ENCODE results near the gene LRRC61. TPM values are rescaled to one million over a fixed set of nuclear protein-coding genes. Genes with fewer than 3 reads are reported as not detected.

The LRRC61 gene
- total and polyA plus RNA-seq, 2 of the 13 experiments (the other 11 are each of a cell fraction or from before 2014, with no cell fraction given), result 33.0 to 34.8 TPM

DNA sequence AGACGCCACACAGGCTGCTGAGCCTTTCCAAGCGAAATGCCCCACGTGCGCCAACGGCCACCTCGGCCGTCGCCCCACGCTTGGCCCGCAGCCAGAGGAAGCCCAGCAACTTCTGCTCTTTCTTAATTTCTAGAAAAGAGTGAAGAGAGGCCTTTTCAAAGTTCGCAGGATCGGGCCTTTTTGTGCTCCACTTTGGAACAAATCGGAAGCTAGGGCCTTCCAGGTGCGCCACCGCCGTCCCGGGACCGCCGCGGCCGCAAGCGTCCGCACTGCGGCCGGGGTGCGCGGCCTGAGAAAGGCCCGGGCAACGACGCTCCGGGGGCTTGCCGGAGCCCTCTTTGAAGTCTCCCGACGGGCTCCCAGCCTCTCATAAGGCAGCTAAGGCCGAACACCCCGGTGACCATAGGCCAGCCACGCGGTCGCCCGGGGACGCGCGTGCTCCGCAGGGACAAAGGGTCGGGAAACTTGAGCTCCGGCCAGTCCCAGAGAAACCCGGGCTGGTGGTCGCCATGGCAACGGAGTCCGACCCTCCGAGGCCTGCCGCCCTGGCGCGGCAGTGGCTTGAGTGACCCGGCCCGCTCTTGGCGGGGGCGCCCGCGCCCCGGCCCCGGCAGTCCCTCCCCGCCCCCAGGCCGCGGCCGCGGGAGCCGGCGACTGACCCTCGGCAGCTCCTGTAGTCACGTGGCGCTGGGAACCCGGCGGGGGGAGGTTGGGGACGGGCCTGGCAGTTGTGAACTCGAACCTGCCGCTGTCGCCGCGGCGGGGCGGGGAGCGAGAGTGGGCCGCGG lies 45.1 kb downstream of the LRRC61 start, which contains the start of gene REPIN1 (continued):
- TF ChIP-seq KDM5A (IDR thresholded peaks at IDR 0.05; ENCODE audit: borderline replicate concordance, low read length), result peak; percentile 62; the same call in 1 of the 2 replicates
- peak; percentile 42; the same call in 1 of the 2 replicates for TF ChIP-seq SP2 (CRISPR knock-in tag; IDR thresholded peaks at IDR 0.05)
- TF ChIP-seq PHF20 (CRISPR knock-in tag; IDR thresholded peaks at IDR 0.05), result peak; percentile 49; the same call in 1 of the 2 replicates
- TF ChIP-seq, protein P1, sequence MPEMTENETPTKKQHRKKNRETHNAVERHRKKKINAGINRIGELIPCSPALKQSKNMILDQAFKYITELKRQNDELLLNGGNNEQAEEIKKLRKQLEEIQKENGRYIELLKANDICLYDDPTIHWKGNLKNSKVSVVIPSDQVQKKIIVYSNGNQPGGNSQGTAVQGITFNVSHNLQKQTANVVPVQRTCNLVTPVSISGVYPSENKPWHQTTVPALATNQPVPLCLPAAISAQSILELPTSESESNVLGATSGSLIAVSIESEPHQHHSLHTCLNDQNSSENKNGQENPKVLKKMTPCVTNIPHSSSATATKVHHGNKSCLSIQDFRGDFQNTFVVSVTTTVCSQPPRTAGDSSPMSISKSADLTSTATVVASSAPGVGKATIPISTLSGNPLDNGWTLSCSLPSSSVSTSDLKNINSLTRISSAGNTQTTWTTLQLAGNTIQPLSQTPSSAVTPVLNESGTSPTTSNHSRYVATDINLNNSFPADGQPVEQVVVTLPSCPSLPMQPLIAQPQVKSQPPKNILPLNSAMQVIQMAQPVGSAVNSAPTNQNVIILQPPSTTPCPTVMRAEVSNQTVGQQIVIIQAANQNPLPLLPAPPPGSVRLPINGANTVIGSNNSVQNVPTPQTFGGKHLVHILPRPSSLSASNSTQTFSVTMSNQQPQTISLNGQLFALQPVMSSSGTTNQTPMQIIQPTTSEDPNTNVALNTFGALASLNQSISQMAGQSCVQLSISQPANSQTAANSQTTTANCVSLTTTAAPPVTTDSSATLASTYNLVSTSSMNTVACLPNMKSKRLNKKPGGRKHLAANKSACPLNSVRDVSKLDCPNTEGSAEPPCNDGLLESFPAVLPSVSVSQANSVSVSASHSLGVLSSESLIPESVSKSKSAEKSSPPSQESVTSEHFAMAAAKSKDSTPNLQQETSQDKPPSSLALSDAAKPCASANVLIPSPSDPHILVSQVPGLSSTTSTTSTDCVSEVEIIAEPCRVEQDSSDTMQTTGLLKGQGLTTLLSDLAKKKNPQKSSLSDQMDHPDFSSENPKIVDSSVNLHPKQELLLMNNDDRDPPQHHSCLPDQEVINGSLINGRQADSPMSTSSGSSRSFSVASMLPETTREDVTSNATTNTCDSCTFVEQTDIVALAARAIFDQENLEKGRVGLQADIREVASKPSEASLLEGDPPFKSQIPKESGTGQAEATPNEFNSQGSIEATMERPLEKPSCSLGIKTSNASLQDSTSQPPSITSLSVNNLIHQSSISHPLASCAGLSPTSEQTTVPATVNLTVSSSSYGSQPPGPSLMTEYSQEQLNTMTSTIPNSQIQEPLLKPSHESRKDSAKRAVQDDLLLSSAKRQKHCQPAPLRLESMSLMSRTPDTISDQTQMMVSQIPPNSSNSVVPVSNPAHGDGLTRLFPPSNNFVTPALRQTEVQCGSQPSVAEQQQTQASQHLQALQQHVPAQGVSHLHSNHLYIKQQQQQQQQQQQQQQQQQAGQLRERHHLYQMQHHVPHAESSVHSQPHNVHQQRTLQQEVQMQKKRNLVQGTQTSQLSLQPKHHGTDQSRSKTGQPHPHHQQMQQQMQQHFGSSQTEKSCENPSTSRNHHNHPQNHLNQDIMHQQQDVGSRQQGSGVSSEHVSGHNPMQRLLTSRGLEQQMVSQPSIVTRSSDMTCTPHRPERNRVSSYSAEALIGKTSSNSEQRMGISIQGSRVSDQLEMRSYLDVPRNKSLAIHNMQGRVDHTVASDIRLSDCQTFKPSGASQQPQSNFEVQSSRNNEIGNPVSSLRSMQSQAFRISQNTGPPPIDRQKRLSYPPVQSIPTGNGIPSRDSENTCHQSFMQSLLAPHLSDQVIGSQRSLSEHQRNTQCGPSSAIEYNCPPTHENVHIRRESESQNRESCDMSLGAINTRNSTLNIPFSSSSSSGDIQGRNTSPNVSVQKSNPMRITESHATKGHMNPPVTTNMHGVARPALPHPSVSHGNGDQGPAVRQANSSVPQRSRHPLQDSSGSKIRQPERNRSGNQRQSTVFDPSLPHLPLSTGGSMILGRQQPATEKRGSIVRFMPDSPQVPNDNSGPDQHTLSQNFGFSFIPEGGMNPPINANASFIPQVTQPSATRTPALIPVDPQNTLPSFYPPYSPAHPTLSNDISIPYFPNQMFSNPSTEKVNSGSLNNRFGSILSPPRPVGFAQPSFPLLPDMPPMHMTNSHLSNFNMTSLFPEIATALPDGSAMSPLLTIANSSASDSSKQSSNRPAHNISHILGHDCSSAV (CRISPR knock-in tag; IDR thresholded peaks at IDR 0.05; ENCODE audit: borderline replicate concordance), result no peak
- TF ChIP-seq, protein P2, sequence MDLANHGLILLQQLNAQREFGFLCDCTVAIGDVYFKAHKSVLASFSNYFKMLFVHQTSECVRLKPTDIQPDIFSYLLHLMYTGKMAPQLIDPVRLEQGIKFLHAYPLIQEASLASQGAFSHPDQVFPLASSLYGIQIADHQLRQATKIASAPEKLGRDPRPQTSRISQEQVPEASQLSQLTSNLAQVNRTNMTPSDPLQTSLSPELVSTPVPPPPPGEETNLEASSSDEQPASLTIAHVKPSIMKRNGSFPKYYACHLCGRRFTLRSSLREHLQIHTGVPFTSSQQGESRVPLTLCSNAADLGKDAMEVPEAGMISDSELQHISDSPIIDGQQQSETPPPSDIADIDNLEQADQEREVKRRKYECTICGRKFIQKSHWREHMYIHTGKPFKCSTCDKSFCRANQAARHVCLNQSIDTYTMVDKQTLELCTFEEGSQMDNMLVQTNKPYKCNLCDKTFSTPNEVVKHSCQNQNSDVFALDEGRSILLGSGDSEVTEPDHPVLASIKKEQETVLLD (CRISPR knock-in tag; IDR thresholded peaks at IDR 0.05; ENCODE audit: low read depth), result peak; percentile 95
- TF ChIP-seq ZNF672 (CRISPR knock-in tag; IDR thresholded peaks at IDR 0.05), result peak; percentile 49; the same call in 1 of the 2 replicates
- peak; percentile 70; the same call in 1 of the 2 replicates for TF ChIP-seq GATAD1 (CRISPR knock-in tag; IDR thresholded peaks at IDR 0.05)
- 0 out of 2 replicates have a peak, but pooled peaks have one; percentile 34 for TF ChIP-seq ZNF557 (CRISPR knock-in tag; IDR thresholded peaks at IDR 0.05)
- TF ChIP-seq TAF15 (IDR thresholded peaks at IDR 0.05; ENCODE audit: low read depth, low read length, poor library complexity, severe bottlenecking), result peak; percentile 83
- TF ChIP-seq, protein P3, sequence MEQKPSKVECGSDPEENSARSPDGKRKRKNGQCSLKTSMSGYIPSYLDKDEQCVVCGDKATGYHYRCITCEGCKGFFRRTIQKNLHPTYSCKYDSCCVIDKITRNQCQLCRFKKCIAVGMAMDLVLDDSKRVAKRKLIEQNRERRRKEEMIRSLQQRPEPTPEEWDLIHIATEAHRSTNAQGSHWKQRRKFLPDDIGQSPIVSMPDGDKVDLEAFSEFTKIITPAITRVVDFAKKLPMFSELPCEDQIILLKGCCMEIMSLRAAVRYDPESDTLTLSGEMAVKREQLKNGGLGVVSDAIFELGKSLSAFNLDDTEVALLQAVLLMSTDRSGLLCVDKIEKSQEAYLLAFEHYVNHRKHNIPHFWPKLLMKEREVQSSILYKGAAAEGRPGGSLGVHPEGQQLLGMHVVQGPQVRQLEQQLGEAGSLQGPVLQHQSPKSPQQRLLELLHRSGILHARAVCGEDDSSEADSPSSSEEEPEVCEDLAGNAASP (CRISPR knock-in tag; IDR thresholded peaks at IDR 0.05; ENCODE audit: borderline replicate concordance), result peak; percentile 58
- peak; percentile 87 for TF ChIP-seq ATF7-NPFF (CRISPR knock-in tag; IDR thresholded peaks at IDR 0.05; ENCODE audit: low read depth)
- no peak; the same call in 1 of the 2 replicates for TF ChIP-seq ZFYVE20 (CRISPR knock-in tag; IDR thresholded peaks at IDR 0.05; ENCODE audit: borderline replicate concordance, low read depth)
- TF ChIP-seq ZFP41 (CRISPR knock-in tag; IDR thresholded peaks at IDR 0.05; ENCODE audit: borderline replicate concordance), result no peak; the same call in 1 of the 2 replicates
- TF ChIP-seq REPIN1 (CRISPR knock-in tag; IDR thresholded peaks at IDR 0.05; ENCODE audit: borderline replicate concordance, low read depth), result peak; percentile 74
- TF ChIP-seq PHF5A (CRISPR knock-in tag; IDR thresholded peaks at IDR 0.05; ENCODE audit: low read depth, unreplicated experiment), result no peak
- TF ChIP-seq CBX1 (IDR thresholded peaks at IDR 0.05; ENCODE audit: low read depth), result no peak

Data from HepG2 (cell line).